C4-2B (cell line): Measurements from ENCODE around the gene MFNG.

ENCODE experiments used
- ZFX ChIP-seq: fragments of 450-650 bp; IDR thresholded peaks from 2 replicates; pipeline ENCODE4 v1.6.1; 2017
- TF ChIP-seq, protein P1 (sequence below): fragments of 450-650 bp; conservative IDR thresholded peaks from 2 replicates; pipeline ENCODE4 v1.5.1; 2017; ENCODE audit warnings: mild to moderate bottlenecking

- TF ChIP-seq, protein P1, sequence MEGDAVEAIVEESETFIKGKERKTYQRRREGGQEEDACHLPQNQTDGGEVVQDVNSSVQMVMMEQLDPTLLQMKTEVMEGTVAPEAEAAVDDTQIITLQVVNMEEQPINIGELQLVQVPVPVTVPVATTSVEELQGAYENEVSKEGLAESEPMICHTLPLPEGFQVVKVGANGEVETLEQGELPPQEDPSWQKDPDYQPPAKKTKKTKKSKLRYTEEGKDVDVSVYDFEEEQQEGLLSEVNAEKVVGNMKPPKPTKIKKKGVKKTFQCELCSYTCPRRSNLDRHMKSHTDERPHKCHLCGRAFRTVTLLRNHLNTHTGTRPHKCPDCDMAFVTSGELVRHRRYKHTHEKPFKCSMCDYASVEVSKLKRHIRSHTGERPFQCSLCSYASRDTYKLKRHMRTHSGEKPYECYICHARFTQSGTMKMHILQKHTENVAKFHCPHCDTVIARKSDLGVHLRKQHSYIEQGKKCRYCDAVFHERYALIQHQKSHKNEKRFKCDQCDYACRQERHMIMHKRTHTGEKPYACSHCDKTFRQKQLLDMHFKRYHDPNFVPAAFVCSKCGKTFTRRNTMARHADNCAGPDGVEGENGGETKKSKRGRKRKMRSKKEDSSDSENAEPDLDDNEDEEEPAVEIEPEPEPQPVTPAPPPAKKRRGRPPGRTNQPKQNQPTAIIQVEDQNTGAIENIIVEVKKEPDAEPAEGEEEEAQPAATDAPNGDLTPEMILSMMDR: no peak
- TF ChIP-seq ZFX: no peak
These were observed 30.3 kb upstream of the MFNG start for GRCh38 chr22:37516456-37516855.
